Stimulated activated naive CD4-positive, alpha-beta T cell (primary cell): ENCODE results near the gene BIRC7.

Source experiments
- DNase-seq, 6 experiments: peaks; one replicate each; lab custom pipeline; 2025; lab: John Stamatoyannopoulos, UW

The BIRC7 gene

DNA sequence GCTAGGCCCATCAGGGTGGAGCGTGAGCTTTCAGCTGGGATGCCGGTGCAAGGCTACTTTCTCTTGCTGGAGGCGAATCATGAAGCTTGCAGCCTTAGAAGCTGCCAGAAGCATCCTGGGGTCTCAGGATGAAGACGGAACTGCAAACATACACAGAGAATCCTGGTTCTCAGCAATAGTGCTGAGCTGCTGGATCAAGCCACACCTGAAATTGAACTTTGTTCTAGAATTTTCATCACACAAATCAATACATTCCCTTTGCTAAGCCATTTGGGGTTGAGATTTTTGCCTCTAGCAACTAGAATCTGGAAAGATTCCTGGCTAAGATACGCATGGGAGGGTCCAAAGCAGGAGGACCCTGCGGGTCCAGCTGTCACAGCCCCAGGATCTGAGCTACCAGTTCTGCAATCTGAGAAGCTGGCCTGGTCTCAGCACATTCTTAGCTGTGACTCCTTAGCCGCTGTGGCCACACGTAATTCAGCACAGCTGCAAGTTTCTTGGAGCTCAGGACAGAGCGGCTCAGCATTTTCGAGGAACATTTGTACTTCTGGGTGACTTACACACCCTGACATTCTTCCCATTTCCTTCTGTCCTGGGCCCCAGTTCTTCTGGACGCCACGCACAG, 30.3 kb downstream of the BIRC7 start:
- no peak for DNase-seq

DNA sequence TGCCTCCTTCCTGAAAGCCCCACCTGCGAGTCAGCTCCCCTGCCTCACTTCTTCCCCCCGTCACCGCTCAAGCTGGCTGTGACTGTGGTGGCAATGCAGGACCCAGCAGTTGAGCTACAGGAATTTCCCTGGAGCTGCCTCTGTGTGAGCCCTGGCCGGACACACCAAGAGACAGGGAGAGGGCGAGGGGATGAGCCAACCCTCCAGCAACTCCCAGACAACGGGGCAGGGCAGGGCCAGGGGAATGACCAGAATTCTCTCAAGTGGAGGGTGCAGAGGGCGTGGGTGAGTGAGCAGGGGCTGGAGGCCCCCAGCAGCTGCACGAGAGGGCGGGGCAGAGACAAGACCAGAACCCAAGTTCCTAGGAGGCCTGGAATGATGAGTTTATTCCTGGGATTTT, 32.0 kb downstream of the BIRC7 start:
- DNase-seq = no peak

DNA sequence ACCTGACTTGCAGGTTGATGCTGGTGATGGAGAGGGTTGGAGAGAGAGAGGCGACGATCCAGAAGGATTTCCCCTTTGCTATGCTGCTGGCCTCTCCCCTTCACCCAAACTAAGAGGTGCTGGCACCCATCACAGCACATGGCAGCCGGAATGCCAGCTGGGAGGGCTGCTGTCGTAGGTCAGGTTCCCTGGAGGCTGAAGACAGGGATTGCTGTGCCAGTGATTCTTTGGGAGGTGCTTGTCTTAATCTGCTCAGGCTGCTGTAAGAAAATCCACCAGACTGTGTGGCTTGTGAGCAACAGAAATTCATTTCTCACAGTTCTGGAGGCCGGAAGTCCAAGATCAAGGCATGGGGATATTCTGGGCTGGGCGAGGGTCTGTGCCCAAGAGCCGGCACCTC, 32.6 kb downstream of the BIRC7 start:
- no peak for DNase-seq

DNA sequence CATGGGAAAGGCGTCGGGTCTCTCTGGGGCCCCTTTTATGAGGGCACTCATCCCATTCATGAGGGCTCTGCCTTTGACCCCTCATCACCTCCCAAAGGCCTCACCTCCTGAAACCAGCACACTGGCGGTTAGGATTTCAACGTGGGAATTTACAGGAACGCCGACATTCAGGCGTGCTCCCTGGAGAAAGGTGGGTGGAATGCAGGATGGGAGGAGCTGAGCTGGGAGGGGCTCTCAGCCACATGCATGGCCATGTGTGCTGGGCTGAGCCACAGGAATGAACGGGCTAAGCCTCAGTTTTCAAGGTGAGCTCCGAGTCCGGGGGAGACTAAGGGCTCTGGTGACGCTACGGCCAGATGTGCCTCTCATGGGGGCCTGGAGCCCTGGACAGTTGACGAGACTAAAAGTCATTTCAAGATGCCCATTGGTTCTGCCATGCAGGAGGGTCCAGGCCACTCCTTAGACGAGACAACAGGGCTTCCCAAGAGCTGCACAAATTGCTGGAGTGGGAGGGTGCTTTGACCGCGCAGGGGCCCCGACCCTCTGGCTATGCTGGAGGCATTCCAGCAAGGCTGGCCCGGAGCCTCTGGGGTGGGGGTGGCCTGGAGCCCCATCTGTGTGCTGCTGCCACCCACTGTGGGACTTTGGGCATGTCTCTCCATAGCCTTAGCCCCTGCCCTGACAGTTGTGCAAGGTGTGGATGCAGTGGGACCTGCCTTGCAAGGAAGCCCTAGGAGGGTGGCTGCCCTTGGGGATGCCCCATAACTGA, 33.1 kb downstream of the BIRC7 start:
- DNase-seq = no peak

DNA sequence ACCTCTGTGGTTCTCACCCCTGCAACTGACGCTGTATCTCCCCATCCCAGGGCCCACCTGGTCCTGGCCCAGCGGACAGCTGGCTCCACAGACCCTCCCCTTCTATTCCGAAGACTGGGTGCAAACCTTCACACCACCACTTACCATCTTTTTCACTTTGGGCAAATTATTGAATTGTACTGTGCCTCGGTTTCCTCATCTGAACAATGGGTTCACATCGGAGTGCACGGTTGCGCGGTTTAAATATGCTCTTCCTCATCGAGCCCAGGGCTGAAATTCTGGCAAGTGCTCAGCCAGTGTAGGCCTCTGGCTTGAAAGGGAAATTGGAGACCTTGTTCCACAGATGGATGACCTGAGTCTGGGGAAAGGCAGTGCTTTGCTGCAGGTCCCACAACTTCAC, 34.0 kb downstream of the BIRC7 start:
- DNase-seq = no peak

DNA sequence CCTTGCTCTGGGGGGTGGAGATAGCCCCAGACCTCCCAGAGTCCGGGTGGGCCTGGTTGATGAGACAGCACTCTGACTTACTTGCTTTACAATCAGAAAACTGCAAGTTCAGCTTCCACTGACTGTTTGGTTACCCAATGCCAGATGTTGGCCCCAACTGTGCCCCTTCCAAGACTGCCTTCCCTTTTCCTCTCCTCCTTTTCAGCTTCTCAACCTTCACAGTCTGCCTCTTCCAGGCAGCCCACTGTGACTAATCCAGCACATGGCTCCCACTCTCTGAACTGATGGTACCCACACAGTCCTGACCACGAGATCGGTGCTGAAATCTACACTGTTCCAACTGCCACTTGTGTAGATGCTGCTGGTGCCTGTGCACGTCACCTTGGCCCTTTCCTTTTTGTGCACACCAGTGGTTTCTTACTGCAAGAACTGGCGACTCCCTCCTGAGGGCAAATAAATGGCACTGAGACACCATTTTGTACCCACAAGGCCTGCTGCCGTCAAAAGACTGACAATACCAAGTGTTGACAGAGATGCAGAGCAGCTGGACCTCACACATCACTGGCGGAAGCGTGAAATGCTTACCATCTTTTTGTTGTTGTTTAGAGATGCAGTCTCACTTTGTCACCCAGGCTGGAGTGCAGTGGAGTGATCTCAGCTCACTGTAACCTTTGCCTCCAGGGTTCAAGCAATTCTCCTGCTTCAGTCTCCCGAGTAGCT, 35.1 kb downstream of the BIRC7 start:
- no peak for DNase-seq

DNA sequence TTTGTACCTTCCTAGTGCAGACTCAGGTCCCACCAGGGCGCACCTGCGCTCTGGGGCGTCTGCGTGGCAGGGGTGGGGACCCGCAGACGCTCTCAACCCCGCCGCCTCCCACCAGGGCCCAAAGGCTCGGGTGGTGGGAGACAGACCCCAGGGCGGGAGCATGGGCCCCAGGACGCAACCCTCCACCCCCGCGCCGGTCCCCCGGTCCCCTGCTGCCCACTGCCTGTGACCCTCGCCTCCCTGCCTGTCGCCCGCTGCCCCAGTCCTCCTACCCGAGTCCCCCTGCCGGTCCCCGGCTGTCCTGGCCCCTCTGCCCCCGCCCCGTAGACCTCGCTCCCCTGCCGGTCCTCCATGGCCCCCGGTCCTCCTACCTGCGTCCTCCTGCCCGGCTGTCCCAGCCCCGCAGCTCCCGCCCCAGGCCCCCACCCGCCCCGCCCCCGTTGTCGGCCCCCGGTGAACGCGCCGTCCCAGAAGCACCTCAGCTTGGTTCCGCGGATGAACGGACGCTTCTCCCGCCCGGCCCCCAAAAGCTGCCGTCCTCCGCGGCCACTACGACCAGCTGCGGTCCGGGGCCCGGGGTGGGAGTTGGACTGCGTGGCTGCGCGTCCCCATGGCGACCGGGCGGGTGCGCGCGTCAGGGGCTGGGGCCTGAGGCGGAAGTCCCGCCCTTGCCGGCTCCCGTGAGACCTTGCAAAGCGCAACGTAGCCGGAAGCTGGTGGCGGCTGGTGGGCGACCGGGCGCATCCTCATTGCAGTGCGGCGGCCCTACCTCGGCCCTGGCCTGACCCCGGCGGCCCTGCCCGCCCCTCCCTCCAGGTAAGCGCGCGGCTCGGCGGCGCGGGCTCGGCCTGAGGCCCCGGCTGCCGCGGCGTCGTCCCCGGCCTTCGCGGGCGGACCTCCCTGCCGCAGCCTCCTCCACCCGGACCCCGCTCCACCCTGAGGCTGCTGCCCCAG, 36.7 kb downstream of the BIRC7 start, which contains the start of gene ARFGAP1:
Gene ARFGAP1, plus strand, starts transcription at position 709 of the 954 bp plus-strand sequence. CDS start 2,768 bp downstream, outside the sequence.
- DNase-seq = peak; percentile 73 to 83 (median 80)

DNA sequence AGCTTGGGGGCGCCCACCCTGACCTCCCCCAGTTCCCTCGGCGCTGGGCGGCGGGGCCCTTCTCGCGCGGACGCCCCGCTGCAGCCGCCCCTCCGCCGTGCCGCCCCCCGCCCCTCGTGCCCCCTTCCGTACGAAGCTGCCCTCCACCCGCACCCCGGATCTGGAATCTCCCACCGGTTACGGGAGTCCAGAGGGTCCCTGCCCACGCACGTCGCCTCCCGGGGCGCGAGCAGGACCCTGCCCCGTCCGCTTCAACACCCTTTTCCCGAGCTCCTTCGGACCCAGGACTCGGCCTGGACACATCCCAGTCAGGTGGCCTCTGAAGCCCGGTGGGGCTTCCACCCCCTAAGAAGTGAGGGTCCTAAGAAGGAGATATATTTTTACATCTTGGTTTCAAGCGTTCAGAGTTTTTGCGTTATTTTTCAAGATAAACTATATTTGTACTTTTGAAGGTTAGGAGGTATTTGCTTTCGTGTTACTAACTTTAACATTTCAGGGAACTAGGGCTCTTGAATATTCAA, 37.4 kb downstream of the BIRC7 start:
- no peak for DNase-seq

DNA sequence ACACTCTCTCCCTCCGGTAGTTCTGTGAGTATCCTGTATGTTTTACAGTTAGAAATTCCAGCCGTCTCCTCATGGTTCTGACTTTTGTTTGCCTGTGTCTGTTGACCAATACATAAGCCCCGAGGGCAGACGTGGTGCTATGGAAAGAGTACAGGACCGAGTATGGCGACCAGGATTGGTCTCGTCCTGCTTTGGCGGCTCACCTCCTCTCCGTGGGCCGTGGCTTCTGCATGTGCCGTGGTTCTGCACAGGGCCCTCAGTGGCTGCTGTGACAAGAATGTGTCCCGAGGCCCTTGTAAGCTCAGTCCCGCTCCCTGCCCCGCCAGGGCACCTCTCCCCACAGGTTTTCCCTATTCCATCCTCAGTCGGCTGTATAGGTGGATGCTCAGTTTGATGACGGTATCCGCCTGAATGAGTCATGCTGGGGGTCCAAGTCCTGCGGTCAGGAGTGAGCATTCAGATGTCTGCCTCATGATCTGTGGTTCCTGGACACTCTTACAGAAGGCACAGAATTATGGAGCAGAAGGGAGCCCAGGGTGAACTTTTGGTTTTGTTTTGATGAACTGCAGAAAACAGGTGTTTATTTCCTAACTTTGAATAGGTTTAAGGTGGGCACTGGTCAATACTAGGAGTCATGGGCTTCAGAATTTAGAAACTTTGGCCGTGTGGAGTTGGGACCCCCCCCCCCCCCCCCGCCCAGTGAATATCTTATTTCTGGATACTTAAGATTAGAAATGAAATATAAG, 38.1 kb downstream of the BIRC7 start:
- no peak for DNase-seq

DNA sequence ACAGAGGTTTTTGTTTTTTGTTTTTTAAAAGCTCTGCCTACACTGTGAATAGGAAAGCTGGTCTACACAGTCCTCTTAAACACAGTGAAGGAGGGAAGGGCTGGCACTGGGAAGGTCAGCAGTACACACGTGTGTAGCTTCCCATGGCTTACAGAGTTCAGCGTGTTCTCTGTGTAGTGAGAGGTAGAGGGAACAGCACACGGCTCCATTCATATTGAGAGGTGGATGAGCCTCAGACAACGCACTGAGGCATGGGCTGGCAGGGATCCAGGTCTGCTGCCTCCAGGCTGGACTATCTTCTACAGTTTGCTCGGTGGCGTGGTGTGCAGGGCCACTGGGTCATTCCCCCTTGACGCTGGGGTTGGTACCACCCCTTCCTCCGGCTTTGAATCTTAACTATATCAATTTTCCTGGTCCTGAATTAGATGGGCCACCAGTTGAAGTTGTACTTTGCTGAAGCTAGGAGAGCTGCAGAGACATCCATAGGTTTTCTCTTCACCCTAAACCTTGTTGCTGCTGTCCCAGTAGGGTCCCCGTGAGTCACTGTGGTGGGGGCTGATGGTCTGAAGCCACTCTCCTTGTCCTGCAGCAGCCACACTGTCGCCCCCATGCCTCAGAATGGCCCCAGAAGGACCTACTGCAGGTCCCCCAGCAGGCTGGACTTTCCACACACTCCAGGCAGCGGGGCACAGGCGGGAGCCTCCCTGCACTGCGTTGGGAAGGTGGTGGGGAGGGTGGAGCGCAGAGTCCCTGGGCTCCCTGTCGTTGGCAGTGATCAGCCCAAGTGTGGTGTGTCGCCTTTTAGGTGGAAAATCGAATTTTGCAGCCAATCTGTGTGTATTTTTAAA, 38.9 kb downstream of the BIRC7 start:
- DNase-seq = no peak

DNA sequence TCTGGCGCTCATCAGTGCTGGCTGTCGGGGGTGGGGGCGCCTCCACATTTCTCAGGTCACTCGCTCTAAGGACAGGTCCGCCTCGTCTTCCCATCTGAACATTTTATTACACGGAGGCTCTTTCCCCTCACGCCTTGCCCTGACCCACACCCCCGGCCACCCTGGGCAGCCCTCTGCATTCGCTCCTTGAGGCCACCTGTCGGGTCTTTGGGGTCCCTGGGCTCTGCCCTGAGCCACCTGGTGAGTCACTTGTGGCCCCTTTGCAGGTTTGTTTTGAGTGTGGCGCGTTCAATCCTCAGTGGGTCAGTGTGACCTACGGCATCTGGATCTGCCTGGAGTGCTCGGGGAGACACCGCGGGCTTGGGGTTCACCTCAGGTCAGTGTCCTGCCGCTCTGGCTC, 40.1 kb downstream of the BIRC7 start:
- no peak for DNase-seq

DNA sequence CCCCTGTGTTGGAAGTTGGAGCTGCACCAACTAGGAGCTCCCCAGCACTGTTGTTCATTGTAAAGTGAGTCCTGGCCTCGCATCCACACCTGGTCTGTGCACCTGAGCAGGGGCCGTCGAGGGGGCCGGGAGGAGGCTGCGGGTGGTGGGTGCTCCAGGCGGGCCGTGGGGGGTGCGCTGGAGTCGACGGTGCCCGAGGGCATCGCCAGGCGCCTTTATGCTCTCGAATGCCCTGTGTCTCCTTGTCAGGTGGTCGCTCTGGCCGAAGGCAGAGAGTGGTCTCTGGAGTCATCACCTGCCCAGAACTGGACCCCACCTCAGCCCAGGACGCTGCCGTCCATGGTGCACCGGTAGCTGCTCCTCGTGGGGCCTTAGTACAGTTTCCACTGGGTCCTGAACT, 41.3 kb downstream of the BIRC7 start:
- no peak for DNase-seq

DNA sequence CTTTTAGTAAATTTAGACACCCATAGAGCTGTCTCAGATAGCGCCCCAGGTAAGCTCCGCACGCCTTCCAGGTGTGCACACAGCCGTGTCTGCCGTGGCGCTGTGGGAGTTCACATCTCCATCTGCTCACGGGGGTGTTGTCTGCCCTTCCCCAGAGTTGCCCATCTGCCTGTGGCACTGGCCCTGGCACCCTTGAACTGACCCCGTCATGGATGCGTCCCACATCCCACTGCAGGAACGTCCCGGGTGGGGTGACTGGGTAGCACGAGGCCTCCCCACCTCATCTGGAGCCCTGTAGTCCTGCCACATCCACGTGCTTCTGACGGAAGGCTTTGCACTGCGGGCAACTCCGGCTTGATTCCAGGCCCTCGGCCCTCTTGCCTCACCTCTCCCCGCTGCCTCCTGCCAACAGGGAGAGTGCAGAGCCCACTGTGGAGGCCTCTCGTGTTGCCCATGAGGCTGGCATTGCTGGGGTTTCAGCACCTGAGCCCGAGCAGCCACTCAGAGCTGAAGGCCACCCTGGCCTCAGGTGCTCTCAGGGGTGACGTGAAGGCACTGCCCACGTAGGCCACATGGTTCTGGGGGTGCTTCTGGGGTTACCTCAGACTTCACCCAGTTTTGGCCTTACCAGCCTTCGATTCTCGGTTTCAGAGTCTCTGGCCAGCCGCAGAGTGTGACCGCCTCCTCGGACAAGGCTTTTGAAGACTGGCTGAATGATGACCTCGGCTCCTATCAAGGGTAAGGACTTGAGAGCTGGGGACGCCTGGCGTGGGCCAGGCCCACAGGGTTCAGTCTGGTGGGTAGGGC, 42.0 kb downstream of the BIRC7 start:
- no peak for DNase-seq

DNA sequence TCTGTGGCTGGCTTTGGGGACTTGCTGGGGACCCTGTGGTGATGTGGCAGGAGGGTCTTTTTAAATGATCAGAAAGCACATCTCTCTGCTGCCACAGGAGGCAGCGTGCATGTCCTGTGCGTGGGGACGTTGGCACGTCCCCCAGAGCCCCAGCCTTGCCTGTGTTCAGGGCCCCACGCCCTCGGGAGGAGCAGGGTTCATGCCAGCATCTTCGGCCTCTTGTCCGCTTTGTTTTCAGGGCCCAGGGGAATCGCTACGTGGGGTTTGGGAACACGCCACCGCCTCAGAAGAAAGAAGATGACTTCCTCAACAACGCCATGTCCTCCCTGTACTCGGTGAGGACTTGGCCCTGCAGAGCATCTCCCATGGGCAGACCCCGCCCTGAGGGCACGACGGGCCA, 43.0 kb downstream of the BIRC7 start:
- DNase-seq = no peak

DNA sequence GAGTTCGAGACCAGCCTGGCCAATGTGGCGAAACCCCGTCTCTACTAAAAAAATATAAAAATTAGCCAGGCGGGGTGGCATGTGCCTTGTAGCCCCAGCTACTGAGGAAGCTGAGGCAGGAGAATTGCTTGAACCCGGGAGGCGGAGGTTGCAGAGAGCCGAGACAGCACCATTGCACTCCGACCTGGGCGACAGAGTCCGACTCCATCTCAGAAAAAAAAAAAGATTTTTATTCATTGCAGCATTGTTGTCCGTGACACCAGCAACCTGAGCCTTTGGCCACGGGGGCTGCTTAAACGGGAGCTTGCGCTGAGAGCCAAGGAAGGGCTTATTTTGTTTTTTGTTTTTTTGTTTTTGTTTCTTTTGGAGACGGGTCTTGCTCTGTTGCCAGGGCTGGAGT, 44.2 kb downstream of the BIRC7 start:
- no peak for DNase-seq

DNA sequence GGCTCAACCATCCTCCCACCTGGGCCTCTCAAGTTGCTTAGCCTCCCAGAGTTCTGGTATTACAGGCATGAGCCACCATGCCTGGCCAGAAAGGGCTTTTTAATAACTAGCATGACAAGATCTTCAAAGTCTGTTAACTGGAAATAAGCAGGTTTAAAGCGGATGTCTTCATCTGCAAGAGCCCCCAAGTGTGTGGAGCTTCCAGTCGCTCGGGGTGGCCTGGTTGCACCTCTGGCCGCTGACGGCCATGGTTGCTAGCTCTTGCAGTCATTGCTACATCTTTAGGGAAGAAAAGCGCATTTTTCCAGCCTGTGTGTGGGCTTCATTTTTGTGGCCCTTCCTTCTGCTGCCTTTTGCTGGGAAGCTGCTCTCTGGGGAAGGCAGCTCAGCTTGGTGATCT, 44.7 kb downstream of the BIRC7 start:
- DNase-seq = no peak

DNA sequence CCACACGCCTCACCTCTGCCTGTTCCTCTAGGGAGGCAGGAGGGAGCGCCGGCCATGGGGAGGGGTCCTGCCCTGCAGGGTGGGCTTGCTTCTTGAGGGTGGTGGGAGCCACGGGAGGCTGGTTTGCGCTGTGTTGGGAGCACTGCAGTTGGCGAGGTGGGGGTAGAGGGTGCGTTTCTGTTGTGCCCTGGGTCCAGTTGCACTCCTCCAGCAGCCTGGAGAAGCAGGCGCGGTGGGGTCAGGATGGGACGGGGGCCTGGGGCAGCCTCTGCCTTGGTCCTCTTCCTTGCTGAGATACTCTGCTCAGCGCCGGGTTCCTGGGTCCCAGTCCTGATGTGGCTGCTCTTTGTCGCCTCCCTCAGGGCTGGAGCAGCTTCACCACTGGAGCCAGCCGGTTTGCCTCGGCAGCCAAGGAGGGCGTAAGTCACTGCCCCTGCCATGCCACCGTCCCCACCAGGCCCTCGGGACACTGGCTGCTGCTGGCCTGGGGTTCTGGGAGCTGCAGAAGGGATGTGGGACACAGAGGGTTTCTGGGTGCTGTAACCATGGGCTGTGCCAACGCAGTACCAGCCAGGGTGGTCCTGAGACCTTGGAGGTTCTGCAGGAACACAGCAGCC, 45.3 kb downstream of the BIRC7 start:
- DNase-seq = no peak

DNA sequence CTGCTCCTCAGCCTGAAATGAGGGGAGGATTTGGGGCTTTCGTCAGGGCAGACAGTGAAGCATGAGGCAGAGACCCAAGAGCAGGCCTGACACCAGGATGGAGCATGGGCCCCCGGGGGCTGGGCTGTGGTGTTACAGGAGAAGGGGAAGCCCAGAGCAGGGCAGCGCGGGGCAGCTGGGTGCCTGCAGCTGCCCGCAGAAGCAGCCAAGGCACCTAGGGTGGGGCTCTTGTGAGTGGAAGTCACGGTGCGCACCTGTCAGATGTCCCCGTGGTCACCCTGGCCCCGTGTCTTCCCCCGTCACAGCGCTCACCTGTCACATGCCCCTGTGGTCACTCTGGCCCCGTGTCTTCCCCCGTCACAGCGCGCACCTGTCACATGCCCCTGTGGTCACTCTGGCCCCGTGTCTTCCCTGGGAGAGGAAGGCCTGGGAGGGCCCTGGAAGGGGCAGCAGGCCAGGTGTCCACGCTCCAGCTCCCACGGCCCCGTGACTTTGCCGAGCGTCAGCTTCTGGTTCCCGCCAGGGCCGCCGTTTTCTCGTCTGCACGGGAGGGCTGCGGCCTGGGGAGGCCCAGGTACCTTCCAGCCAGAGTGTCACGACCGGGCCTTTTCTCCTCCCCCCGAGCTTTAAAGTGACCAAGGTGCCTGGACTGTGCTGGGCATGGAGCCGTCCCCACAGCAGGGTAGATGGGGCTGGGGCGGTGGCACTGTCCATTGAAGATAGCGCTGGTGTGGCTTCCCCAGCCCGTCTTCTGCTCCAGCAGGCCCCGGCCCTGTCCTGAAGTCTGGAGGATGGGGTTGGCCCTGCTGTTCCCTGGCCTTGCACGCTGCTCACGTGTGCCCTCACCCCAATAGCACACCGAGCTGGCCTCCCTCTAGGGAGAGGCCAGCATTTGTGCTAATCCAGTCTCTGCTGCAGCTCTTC, 46.3 kb downstream of the BIRC7 start:
- DNase-seq = no peak
